Activated CD8-positive, alpha-beta memory T cell treated with anti-CD3 and anti-CD28 coated beads, Interleukin-2, amount 50 U/mL, for 4 hours (primary cell): Measurements from ENCODE around the gene TMEM181.
"Not testable (repeated sequence)": the region's sequence is repeated elsewhere in the genome, so short reads cannot be mapped to it uniquely, and the experiment has no call there.

ENCODE experiments used
- DNase-seq: peaks from one replicate; pipeline ENCODE4 v3.0.0-alpha.2; 2020

The TMEM181 gene

GRCh38 chr6:158663625-158664165 is 103.8 kb downstream of the TMEM181 start:
- DNase-seq, result no peak

GRCh38 chr6:158665332-158665731 is 105.4 kb downstream of the TMEM181 start:
- DNase-seq, result no peak

- DNase-seq, result no peak
Measured at GRCh38 chr6:158666628-158667359, 106.9 kb downstream of the TMEM181 start.

GRCh38 chr6:158667360-158667981 is 107.6 kb downstream of the TMEM181 start:
- DNase-seq, result no peak

GRCh38 chr6:158668707-158669103 is 108.8 kb downstream of the TMEM181 start:
- no peak for DNase-seq

GRCh38 chr6:158669145-158670035 is 109.5 kb downstream of the TMEM181 start:
- no peak for DNase-seq

GRCh38 chr6:158672119-158672518 is 112.2 kb downstream of the TMEM181 start:
- DNase-seq, result not testable (repeated sequence)

GRCh38 chr6:158672726-158673125 is 112.8 kb downstream of the TMEM181 start:
- no peak for DNase-seq

GRCh38 chr6:158674342-158675131 is 114.6 kb downstream of the TMEM181 start:
- no peak for DNase-seq

- not testable (repeated sequence) for DNase-seq
Measured at GRCh38 chr6:158677094-158677493, 117.2 kb downstream of the TMEM181 start.

GRCh38 chr6:158677906-158678578 is 118.2 kb downstream of the TMEM181 start:
- no peak for DNase-seq

- no peak for DNase-seq
Measured at GRCh38 chr6:158680015-158680414, 120.1 kb downstream of the TMEM181 start.

- DNase-seq, result no peak
Measured at GRCh38 chr6:158680481-158680880, 120.6 kb downstream of the TMEM181 start.

- no peak for DNase-seq
Measured at GRCh38 chr6:158684311-158684710, 124.4 kb downstream of the TMEM181 start.

GRCh38 chr6:158684745-158685324 is 124.9 kb downstream of the TMEM181 start:
- no peak for DNase-seq
